HG03108 (cell line): ENCODE results near the gene DOCK4.
"Not testable (repeated sequence)": the region's sequence is repeated elsewhere in the genome, so short reads cannot be mapped to it uniquely, and the experiment has no call there.

Experiments
- ATAC-seq: cut with Tn5 transposase; IDR thresholded peaks from one replicate; pipeline ENCODE4 v1.9.1; 2021; ENCODE audit warnings: moderate library complexity; ENCODE audit not compliant: unreplicated experiment

DOCK4 gene, protein sequence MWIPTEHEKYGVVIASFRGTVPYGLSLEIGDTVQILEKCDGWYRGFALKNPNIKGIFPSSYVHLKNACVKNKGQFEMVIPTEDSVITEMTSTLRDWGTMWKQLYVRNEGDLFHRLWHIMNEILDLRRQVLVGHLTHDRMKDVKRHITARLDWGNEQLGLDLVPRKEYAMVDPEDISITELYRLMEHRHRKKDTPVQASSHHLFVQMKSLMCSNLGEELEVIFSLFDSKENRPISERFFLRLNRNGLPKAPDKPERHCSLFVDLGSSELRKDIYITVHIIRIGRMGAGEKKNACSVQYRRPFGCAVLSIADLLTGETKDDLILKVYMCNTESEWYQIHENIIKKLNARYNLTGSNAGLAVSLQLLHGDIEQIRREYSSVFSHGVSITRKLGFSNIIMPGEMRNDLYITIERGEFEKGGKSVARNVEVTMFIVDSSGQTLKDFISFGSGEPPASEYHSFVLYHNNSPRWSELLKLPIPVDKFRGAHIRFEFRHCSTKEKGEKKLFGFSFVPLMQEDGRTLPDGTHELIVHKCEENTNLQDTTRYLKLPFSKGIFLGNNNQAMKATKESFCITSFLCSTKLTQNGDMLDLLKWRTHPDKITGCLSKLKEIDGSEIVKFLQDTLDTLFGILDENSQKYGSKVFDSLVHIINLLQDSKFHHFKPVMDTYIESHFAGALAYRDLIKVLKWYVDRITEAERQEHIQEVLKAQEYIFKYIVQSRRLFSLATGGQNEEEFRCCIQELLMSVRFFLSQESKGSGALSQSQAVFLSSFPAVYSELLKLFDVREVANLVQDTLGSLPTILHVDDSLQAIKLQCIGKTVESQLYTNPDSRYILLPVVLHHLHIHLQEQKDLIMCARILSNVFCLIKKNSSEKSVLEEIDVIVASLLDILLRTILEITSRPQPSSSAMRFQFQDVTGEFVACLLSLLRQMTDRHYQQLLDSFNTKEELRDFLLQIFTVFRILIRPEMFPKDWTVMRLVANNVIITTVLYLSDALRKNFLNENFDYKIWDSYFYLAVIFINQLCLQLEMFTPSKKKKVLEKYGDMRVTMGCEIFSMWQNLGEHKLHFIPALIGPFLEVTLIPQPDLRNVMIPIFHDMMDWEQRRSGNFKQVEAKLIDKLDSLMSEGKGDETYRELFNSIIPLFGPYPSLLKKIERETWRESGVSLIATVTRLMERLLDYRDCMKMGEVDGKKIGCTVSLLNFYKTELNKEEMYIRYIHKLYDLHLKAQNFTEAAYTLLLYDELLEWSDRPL (N-terminal part only)

DNA sequence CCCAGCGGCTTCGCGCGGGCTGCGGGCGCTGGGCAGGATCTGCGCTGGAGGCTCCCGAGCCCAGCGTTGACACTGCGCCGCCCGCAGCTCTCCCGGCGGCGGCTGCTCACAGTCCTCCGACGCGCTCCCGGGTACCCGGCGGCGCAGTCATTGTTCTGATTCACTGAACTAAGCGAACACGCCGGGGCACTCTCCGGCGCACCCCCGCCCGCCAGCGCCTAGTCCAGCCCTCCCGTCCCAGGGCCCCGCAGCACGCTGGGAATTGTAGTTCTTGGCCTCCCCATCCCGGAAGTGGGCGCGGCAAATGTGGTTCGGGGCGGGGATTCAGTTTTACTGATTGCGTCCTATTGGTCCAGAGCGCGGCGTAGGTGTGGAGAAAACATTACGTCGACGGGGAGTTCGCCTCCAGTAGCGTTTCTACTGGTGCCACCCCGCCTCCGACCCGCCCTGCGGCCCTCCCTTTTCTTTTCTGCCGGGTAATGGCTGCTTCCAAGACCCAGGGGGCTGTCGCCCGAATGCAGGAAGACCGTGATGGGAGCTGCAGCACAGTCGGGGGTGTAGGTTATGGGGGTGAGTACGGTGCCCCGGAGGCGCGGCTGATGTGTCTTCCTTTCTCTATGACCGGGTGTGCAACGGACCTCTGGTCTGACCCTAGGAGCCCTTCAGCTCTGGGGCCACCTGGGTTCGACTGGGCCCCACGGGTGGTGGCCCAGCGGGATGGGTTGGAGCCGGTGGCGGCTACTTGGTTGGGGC lies at the start of gene DOCK4, which contains the start of gene ZNF277:
DOCK4 (minus strand) TSS at position 162 of the 753 bp plus-strand sequence. CDS start 261 bp downstream, outside the sequence.
ZNF277 (plus strand) TSS at position 458 of the 753 bp plus-strand sequence; CDS start at position 480, 22 bp downstream.
- peak; percentile 98 for ATAC-seq

DNA sequence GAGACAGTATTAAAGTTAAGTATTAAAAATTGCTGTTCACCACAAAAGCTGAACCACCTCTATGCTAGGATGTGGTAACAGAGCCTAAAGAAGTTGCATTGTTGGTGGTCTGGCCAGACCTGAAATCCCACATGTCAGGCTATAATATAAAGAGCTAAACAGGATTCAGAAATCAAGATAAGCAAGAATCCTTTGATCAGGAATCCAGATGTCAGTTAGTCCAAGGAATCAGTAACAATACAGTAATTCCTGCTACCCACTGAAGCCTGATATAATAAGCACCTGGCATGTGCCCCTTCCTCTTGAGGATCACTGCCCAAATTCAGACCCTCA lies 49.2 kb upstream of the DOCK4 start:
- ATAC-seq: no peak

DNA sequence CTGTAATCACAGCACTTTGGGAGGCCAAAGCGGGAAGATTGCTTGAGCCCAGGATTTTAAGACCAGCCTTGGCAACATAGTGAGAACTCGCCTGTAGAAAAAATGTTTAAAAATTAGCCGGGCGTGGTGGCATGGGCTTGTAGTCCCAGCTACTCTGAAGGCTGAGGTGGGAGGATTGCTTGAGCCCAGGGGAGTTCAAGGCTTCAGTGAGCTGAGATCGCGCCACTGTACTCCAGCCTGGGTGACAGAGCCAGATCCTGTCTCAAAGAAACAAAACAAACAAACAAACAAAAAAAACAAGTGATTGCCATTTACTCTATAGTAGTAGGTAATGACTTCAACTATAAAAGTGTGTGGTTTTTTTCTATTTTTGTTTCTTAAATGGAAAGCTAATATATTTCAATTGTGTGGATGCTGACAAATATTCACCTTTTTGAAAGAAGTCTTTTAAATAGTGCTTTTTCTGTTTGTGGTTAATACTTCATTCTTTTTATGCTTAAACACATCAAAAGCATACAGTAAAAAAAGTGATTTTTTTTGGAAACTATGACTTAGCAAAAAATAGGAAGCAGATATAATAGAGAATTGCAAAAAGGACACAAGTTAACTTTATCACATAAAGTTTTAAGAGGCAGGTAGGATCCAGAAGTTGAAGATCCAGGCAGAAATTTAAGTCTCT lies 48.6 kb upstream of the DOCK4 start:
- no peak for ATAC-seq

DNA sequence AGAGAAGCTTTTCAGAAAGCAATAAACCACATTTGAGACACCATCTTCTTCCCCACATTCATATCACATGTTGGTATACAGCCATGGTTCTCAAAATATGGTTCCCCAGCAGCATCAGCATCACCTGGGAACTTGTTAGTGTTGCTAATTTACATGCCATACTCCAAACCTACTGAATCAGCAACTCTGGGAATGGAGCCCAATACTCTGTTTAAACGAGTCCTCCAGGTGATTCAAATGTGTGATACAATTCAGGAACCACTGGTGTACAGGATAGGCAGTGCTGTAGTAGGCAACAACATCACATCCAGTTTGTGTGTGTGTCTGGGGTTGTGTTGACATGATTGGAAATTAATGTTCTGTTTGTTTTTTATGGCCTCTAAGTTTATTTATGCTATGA lies 48.0 kb upstream of the DOCK4 start:
- no peak for ATAC-seq

DNA sequence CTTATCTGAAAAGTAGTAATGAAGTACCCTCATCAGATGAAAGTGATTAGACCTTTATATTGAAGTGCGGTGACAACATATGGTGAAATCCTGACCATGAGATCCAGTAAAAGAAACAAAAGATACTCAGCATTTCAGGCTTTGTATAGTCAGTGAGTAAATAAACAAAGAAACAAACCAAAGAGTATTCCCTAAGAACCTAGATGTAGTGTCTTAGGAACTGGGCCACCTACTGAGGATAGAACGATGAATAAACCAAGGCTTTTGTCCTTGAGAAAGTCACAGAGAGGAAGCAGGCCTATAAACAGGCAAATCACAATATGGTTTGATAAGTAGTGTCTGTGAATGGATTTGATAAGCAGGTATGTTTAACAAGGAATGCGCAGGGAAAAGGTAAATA lies 46.5 kb upstream of the DOCK4 start:
- ATAC-seq: no peak

DNA sequence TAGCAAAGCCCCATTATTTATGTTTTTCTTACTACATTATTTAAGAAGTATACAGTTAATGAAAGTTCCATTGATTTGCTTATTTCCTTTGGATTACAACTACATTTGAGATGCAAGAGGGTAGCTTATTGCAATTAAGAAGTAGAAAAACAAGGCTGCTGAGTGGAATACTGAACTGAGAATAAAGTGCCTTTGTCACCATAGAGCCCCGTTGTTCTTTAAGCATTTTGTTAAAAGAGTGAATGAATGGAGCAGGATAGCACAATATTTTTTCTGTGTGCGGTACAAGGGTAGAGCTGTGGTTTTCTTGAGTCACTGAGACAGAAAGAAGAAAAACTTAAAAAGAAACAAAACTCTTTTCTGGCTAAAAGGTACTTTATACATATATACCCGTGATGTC lies 45.9 kb upstream of the DOCK4 start:
- ATAC-seq: no peak

DNA sequence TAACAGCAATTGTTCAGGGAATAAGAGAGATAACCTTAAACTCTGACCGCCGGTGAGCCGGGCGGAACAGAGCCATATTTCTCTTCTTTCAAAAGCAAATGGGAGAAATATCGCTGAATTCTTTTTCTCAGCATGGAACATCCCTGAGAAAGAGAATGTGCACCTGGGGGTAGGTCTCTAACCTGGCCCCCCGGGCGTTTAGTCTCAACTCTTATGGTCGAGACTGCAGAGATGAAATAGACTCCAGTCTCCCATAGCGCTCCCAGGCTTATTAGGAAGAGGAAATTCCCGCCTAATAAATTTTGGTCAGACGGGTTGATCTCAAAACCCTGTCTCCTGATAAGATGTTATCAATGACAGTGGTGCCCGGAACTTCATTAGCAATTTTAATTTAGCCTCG lies 43.8 kb upstream of the DOCK4 start:
- not testable (repeated sequence) for ATAC-seq

DNA sequence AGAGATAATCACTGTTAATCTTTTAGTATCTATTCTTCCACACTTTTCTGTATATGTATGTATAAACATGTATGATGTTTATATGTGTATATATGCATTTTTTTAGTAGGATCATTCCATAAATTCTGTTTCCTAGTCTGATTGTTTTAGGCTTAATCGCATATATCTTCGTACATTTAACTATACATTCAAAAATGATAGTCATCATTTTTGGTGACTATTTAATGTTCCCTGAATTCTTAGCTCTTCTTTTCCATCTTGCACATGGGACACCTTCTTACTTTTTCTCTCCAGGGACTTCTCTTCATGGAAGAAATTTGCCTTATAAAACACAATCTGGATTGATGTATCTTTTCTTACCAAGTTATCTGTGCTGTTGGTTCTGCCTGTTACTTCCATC lies 42.4 kb upstream of the DOCK4 start:
- no peak for ATAC-seq

DNA sequence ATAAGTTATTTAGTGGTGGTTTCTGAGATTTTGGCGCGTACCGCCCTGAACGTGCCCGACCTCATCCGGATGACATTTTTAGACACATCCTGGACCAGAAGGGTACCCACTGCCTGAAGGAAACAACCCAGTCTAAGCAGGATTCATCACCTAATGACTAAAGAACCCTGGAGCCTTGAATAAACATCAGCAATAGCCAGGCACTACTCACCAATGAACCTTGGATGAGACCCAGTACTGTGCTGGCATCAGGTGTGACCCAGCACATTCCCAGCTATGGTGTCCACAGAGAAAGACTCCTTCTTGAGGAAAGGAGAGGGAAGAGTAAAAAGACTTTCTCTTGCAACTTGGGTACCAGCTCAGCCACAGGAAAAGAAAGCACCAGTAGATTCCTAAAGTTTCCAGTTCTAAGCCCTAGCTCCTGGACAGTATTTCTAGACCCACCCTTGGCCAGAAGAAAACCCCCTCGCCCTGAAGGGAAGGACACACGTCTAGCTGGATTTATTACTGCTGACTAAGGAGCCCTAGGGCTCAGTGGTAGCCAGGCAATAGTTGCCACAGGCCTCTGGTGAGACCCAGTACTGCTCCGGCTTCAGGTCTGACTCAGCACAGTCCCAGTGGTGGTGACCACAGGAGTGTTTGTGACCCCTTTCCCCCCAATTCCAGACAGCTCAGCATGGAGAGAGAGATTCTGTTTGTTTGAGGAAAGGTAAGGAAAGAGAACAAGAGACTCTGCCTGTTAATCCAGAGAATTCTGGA lies 32.8 kb upstream of the DOCK4 start:
- ATAC-seq: no peak

DNA sequence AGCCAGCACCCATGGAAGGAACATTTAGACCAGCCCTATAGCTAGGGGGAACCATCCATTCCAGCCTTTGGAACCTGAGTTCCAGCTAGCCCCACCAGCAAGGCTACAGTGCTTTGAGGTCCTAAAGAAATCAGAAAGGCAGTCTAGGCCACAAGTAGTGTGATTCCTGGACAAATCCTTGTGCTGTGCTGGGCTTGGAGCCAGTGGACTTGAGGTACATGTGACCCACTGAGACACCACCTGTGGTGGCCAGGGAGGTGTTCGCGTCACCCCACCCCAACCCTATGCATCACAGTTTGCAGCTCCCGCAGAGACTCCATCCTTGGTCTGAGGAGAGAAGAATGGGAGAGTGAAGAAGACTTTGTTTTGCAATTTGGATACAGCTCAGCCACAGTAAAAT lies 32.1 kb upstream of the DOCK4 start:
- ATAC-seq: no peak

DNA sequence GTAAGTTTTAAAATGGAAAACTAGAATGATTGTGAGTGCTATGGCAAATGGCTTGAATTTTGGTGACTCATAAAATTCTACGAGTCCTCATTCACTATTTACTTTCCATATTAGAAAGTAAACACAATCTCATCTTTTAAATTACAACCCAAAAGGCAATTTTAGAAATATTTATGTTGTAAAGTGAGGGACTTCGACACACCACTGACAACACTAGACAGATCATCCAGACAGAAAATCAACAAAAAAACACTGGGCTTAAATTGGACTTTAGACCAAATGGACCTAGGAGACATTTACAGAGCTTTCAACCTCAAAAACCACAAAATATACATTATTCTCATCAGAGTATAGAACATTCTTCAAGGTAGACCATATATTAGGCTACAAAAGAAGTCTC lies 30.4 kb upstream of the DOCK4 start:
- ATAC-seq: no peak

DNA sequence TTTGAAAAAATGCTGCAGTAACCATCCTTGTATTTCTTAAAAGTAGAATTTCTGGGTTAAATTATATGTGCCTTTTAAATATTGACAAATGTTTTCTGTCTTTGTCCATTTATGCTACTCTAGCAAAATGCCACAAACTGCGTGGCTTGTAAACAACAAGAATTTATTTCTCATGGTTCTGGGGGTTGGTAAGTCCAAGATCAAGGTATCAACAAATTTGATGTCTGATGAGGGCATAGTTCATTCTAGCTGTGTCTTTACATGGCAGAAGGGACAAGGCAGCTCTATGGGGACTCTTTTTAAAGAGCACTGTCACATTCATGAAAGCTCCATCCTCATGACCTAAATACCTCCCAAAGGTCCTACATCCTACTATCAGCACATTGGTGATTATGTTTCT lies 27.9 kb upstream of the DOCK4 start:
- no peak for ATAC-seq

DNA sequence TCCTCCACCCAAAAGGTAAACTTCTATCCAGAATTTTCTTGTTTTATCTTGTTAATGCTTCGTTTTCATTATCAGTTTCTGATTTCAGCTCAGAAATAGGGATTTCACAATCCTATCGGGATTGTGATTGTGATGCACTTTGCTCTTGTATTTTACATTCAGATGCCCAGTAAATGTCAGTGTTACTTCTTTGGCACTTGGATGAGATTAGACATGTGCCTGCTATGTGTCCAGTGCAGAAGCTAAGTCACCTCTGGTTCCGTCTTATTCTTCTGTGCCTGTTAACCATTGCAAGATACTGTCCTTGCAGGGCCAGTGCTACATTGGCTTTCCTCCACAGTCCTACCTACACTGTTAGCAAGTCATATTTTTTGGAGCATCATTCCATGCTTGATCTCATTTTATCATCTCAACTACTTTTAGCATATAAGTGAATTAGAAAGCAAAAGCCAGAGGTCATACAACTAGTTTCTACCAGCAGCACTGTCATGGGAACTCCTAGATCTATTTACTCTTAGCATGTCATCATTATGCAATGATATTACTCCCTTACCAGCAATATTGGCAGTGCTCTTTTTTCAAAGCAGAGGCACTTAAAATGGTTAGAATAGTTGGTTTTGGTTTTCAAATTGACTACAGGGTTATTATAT lies 27.0 kb upstream of the DOCK4 start:
- no peak for ATAC-seq

DNA sequence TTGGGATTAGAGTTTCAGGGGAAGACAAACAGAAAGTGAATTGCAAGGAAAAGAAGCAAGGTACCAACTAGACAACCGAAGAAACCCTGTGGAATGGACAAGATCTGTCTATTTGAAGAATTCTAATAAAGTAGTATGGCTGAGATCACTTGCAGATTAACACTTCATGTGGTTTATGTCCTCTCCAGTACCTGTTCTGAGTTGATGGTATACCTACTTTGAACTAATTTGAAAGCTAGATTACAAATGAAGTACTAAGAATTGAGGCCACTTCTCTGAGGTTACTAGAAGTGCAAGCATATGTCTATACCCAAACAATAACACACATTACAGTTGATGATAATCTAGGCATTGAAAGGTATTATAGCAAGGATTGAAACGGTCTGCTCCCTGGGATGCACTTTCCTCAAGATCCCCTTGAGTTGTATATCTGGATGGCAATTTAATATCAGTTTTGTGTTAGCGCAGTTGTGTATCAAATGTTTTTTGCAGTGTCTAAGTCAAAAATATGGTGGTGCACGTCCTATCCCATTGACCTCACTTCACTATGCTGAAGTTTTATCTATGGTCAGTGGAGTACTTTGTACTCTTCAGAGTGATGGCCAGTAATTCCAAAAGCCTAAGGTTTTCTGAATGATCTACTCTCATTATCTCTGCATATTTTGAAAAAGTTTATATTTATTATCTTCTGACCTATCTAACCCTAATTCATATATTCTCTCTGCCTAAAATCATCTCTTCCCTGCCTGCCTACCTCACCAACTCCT lies 26.2 kb upstream of the DOCK4 start:
- no peak for ATAC-seq

DNA sequence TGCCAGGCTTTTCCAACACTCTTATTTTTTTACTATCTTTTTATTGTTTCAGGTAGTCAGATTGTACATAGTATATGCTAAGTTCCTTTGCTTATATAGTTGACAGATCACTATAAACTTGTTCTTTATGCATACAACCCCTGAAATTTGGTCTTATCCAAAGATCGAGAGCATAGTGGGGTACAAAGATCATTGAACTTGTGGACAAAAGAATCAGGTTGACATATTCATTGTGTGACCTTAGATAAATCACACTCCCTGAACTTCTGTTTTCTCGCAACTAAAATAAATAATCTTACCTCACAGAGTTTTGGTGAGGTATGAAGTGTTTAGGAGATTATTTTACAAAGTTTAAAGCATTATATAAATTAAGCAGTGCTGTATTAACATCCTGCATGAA lies 22.4 kb upstream of the DOCK4 start:
- no peak for ATAC-seq

DNA sequence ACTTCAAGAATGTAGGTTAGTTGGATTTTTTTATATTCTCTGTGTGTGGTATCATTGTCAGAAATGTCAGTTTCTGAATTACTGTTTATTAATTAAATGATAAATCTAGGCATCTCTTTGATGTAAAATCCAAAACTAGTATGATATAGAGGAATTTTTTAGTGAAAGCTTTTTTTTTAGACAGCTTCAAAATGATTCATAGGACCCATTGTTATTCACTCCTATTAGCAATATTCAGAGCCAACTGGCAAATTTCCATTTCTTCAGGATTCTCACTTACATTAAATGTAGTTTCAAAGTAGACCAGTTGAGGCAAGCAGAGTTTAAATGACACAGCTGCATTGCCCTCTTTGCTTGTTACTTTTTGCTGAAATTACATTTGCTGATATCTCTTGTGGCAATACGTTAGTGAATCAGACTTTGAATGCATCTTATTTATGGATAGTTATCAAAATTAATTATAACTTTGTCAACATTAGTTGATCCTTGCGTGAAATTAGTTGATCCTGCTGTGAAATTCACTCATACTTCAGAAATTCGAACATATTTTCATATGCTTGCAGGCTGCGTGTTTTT lies 20.6 kb upstream of the DOCK4 start:
- no peak for ATAC-seq

DNA sequence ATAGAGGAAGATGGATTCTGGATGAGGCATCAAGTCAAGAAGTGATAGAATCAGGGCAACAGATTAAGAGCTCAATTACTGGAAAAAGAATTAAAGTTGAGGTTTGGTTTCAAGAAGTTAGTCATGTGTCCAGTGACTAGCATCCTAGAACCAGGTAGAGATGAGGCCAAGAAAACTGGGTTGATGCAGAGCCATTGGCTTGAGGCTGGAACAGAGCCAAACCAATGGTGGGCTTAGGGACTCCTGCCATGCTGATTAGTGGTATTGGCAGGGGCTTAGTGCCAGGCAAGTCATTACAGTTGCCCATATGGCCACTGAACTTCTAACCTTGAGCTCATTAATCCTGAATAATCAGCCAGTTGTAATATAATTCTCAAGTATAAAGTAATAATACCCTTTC lies 18.8 kb upstream of the DOCK4 start:
- ATAC-seq: no peak

DNA sequence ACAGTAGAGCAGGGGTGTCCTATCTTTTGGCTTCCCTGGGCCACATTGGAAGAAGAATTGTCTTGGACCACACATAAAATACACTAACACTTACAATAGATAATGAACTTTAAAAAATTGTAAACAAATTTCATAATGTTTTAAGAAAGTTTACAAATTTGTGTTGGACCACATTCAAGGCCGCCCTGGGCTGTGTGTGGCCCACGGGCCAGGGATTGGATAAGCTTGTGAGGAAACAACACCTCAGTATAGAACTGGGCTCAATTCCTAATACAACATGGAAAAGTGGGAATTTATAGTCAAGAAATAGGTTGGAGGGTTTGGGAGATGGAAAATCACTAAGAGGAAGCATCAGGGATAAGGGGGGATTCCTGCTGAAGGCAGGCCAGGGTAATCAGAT lies 18.0 kb upstream of the DOCK4 start:
- ATAC-seq: no peak
